ENCODE measurements around the gene LDB2. TPM values are rescaled to one million over a fixed set of nuclear protein-coding genes. Genes with fewer than 3 reads are reported as not detected.

Gene LDB2
- total and polyA plus RNA-seq, 2 donors (not counting 1 experiment from before 2014, with no cell fraction given), result not detected

- ChIA-PET POLR2A (no interaction called here), CTCF (no interaction called here)
- no peaks in the 10 kb centered on the region for H3K9me3 Mint-ChIP-seq (ENCODE audit: insufficient read depth)
- no peaks in the 10 kb centered on the region for H3K79me2 ChIP-seq (ENCODE audit: control insufficient read depth, insufficient read depth, low read length)
- no peak overlapping the region for H2AFZ ChIP-seq (ENCODE audit: insufficient read depth, low read depth, low read length, poor library complexity, severe bottlenecking)
- no peak overlapping the region for H3K9ac ChIP-seq (ENCODE audit: low read length)
- ATAC-seq (ENCODE audit: low read depth) (no peak), DNase-seq (peak; percentile 3)
- no peaks in the 10 kb centered on the region for H4K20me1 ChIP-seq (ENCODE audit: control insufficient read depth, insufficient read depth, low read length, poor library complexity, severe bottlenecking)
- H3K4me1 Mint-ChIP-seq, result no peaks in the 10 kb centered on the region
- no peak overlapping the region for H3K4me3 ChIP-seq (ENCODE audit: control extremely low read depth in 1 of 5, extremely low read depth in 1 of 5, insufficient read depth in 1 of 5, low read depth in 2 of 5, low read length in 4 of 5)
- no peak overlapping the region for H3K27ac Mint-ChIP-seq
- no peak overlapping the region for H3K27ac ChIP-seq (ENCODE audit: low read length in 2 of 2)
- no peaks in the 10 kb centered on the region for H3K27me3 ChIP-seq (replicated peaks in 1 of 4; ENCODE audit: control extremely low read depth in 1 of 4, control insufficient read depth in 3 of 4, insufficient read depth in 4 of 4, low read length in 3 of 4)
- intact Hi-C loops (cut with micrococcal nuclease), result no loop called here
- no peak overlapping the region for H3K4me3 Mint-ChIP-seq
- no peaks in the 10 kb centered on the region for H3K9me3 ChIP-seq (ENCODE audit: control extremely low read depth in 1 of 3, control insufficient read depth in 2 of 3, insufficient read depth in 1 of 3, low read length in 2 of 3)
- WGBS (ENCODE audit: insufficient coverage), result 62% methylated on average over 3 of the region's 9 CpGs
- H3K27me3 Mint-ChIP-seq, result no peaks in the 10 kb centered on the region
- H3K36me3 ChIP-seq (replicated peaks in 1 of 2; ENCODE audit: control extremely low read depth in 1 of 2, control insufficient read depth in 1 of 2, extremely low read depth in 1 of 2, insufficient read depth in 2 of 2, low read length in 1 of 2), result no peaks in the 10 kb centered on the region
- no peaks in the 10 kb centered on the region for H3K4me1 ChIP-seq (ENCODE audit: control insufficient read depth in 2 of 2, insufficient read depth in 2 of 2, low read length in 2 of 2)
- no peak overlapping the region for H3K4me2 ChIP-seq (replicated peaks; ENCODE audit: low read depth, low read length, poor library complexity, severe bottlenecking)
- TF ChIP-seq CTCF (IDR thresholded peaks at IDR 0.05) (no peak), EZH2 (IDR thresholded peaks at IDR 0.05; ENCODE audit: borderline replicate concordance, insufficient read depth, low read depth, low read length, poor library complexity, severe bottlenecking) (no peak)
Measured at GRCh38 chr4:16794816-16795445, 103.5 kb downstream of the LDB2 start.

GRCh38 chr4:16791460-16791859 lies 107.0 kb downstream of the LDB2 start:
- no peak for TF ChIP-seq CTCF (IDR thresholded peaks at IDR 0.05)
- no peak for TF ChIP-seq EZH2 (IDR thresholded peaks at IDR 0.05; ENCODE audit: borderline replicate concordance, insufficient read depth, low read depth, low read length, poor library complexity, severe bottlenecking)
- Histone ChIP-seq H3K27ac (ENCODE audit: low read length in 2 of 2) (no peak overlapping the region), H3K27me3 (replicated peaks in 1 of 4; ENCODE audit: control extremely low read depth in 1 of 4, control insufficient read depth in 3 of 4, insufficient read depth in 4 of 4, low read length in 3 of 4) (no peaks in the 10 kb centered on the region), H2AFZ (ENCODE audit: insufficient read depth, low read depth, low read length, poor library complexity, severe bottlenecking) (no peak overlapping the region), H3K4me3 (ENCODE audit: control extremely low read depth in 1 of 5, extremely low read depth in 1 of 5, insufficient read depth in 1 of 5, low read depth in 2 of 5, low read length in 4 of 5) (no peak overlapping the region), H3K9me3 (ENCODE audit: control extremely low read depth in 1 of 3, control insufficient read depth in 2 of 3, insufficient read depth in 1 of 3, low read length in 2 of 3) (peaks cover 0 to 3% (median 0%) of the 10 kb centered on the region in 3 donors), H3K4me2 (replicated peaks; ENCODE audit: low read depth, low read length, poor library complexity, severe bottlenecking) (no peak overlapping the region), H3K79me2 (ENCODE audit: control insufficient read depth, insufficient read depth, low read length) (no peaks in the 10 kb centered on the region), H3K36me3 (replicated peaks in 1 of 2; ENCODE audit: control extremely low read depth in 1 of 2, control insufficient read depth in 1 of 2, extremely low read depth in 1 of 2, insufficient read depth in 2 of 2, low read length in 1 of 2) (no peaks in the 10 kb centered on the region), H3K9ac (ENCODE audit: low read length) (no peak overlapping the region), H3K4me1 (ENCODE audit: control insufficient read depth in 2 of 2, insufficient read depth in 2 of 2, low read length in 2 of 2) (no peaks in the 10 kb centered on the region), H4K20me1 (ENCODE audit: control insufficient read depth, insufficient read depth, low read length, poor library complexity, severe bottlenecking) (no peaks in the 10 kb centered on the region)
- no CpG with 5 or more reads among the region's 6 CpGs for WGBS (ENCODE audit: insufficient coverage)
- Mint-ChIP-seq H3K9me3 (ENCODE audit: insufficient read depth) (no peaks in the 10 kb centered on the region), H3K27me3 (no peaks in the 10 kb centered on the region), H3K4me3 (no peak overlapping the region), H3K27ac (no peak overlapping the region), H3K4me1 (no peaks in the 10 kb centered on the region)
- ATAC-seq (ENCODE audit: low read depth) (no peak), DNase-seq (no peak)
- POLR2A ChIA-PET, result no interaction called here
- CTCF ChIA-PET, result no interaction called here
- intact Hi-C loops (cut with micrococcal nuclease), result no loop called here
